Activated CD4-positive, alpha-beta T cell treated with anti-CD3 and anti-CD28 coated beads, Interleukin-2, amount 10 ng/mL, durations not matched to agents 24 days and 14 days (primary cell): Measurements from ENCODE around the gene RCVRN. TPM values are rescaled to one million over a fixed set of nuclear protein-coding genes. Genes with fewer than 3 reads are reported as not detected.

Experiments
- DNase-seq: peaks from one replicate; pipeline ENCODE4 v3.0.0; 2022
- H3K27ac Mint-ChIP-seq: one replicate; pipeline ENCODE4 v1.8.0; 2022; ENCODE audit warnings: mild to moderate bottlenecking, mixed read lengths
- H3K27me3 Mint-ChIP-seq: one replicate; pipeline ENCODE4 v1.8.0; 2022; ENCODE audit warnings: mixed read lengths
- H3K36me3 Mint-ChIP-seq: one replicate; pipeline ENCODE4 v1.8.0; 2022; ENCODE audit warnings: low read depth, mild to moderate bottlenecking, mixed read lengths
- H3K4me1 Mint-ChIP-seq: one replicate; pipeline ENCODE4 v1.8.0; 2021; ENCODE audit warnings: mixed read lengths
- H3K4me3 Mint-ChIP-seq: one replicate; pipeline ENCODE4 v1.8.0; 2022; ENCODE audit warnings: mild to moderate bottlenecking, moderate library complexity, mixed read lengths
- H3K9me3 Mint-ChIP-seq: one replicate; pipeline ENCODE4 v1.8.0; 2021; ENCODE audit warnings: mixed read lengths
- intact Hi-C: fragments of 100-400 bp; cut with micrococcal nuclease; formaldehyde crosslinking; loops from one replicate; pipeline ENCODE4 v1.15.1; 2023
- total RNA-seq: library from RNA; stranded (reverse); gene quantifications from 2 replicates; pipeline ENCODE4 v1.2.3, GENCODE V29; 2022

The RCVRN gene
- total RNA-seq, 1 donor from 2014 or later: not detected

GRCh38 chr17:9916108-9916507 lies 11.0 kb upstream of the RCVRN start:
- no peaks in the 10 kb centered on the region for H3K36me3 Mint-ChIP-seq
- H3K27me3 Mint-ChIP-seq: no peaks in the 10 kb centered on the region
- no peaks in the 10 kb centered on the region for H3K4me1 Mint-ChIP-seq
- H3K27ac Mint-ChIP-seq: no peak overlapping the region
- H3K9me3 Mint-ChIP-seq: no peaks in the 10 kb centered on the region
- no peak overlapping the region for H3K4me3 Mint-ChIP-seq
- intact Hi-C loops: no loop called here
- no peak for DNase-seq

- intact Hi-C loops: no loop called here
- Mint-ChIP-seq H3K9me3 (no peaks in the 10 kb centered on the region), H3K36me3 (no peaks in the 10 kb centered on the region), H3K4me3 (no peak overlapping the region), H3K27ac (no peak overlapping the region), H3K4me1 (no peaks in the 10 kb centered on the region), H3K27me3 (no peaks in the 10 kb centered on the region)
- DNase-seq: no peak
Observed at GRCh38 chr17:9913476-9913875, 8.4 kb upstream of the RCVRN start.

GRCh38 chr17:9912121-9913099 lies 7.3 kb upstream of the RCVRN start:
- no peak overlapping the region for H3K4me3 Mint-ChIP-seq

GRCh38 chr17:9911089-9911488 lies 6.0 kb upstream of the RCVRN start:
- H3K4me1 Mint-ChIP-seq: no peaks in the 10 kb centered on the region
- H3K36me3 Mint-ChIP-seq: no peaks in the 10 kb centered on the region
- intact Hi-C loops: no loop called here
- H3K27me3 Mint-ChIP-seq: no peaks in the 10 kb centered on the region
- H3K27ac Mint-ChIP-seq: no peak overlapping the region
- H3K4me3 Mint-ChIP-seq: no peak overlapping the region
- DNase-seq: no peak
- no peaks in the 10 kb centered on the region for H3K9me3 Mint-ChIP-seq

More at GRCh38 chr17:9912121-9913099, 7.3 kb upstream of the RCVRN start:
- H3K36me3 Mint-ChIP-seq: no peaks in the 10 kb centered on the region
- no peaks in the 10 kb centered on the region for H3K9me3 Mint-ChIP-seq
- no peak for DNase-seq
- H3K4me1 Mint-ChIP-seq: no peaks in the 10 kb centered on the region
- H3K27ac Mint-ChIP-seq: no peak overlapping the region
- no peaks in the 10 kb centered on the region for H3K27me3 Mint-ChIP-seq
- intact Hi-C loops: no loop called here

GRCh38 chr17:9908649-9909042 lies 3.6 kb upstream of the RCVRN start:
- no peak overlapping the region for H3K27ac Mint-ChIP-seq
- H3K4me1 Mint-ChIP-seq: no peaks in the 10 kb centered on the region
- intact Hi-C loops: no loop called here
- no peaks in the 10 kb centered on the region for H3K36me3 Mint-ChIP-seq
- H3K4me3 Mint-ChIP-seq: no peak overlapping the region
- DNase-seq: no peak
- H3K9me3 Mint-ChIP-seq: no peaks in the 10 kb centered on the region
- no peaks in the 10 kb centered on the region for H3K27me3 Mint-ChIP-seq

- no peaks in the 10 kb centered on the region for H3K36me3 Mint-ChIP-seq
Observed at GRCh38 chr17:9907883-9908648, 3.0 kb upstream of the RCVRN start.

GRCh38 chr17:9907131-9907530 lies 2.1 kb upstream of the RCVRN start:
- Mint-ChIP-seq H3K4me3 (no peak overlapping the region), H3K27me3 (no peaks in the 10 kb centered on the region), H3K4me1 (no peaks in the 10 kb centered on the region), H3K27ac (no peak overlapping the region), H3K36me3 (no peaks in the 10 kb centered on the region), H3K9me3 (no peaks in the 10 kb centered on the region)
- intact Hi-C loops: no loop called here
- DNase-seq: no peak

More at GRCh38 chr17:9907883-9908648, 3.0 kb upstream of the RCVRN start:
- Mint-ChIP-seq H3K9me3 (no peaks in the 10 kb centered on the region), H3K27me3 (no peaks in the 10 kb centered on the region), H3K27ac (no peak overlapping the region), H3K4me3 (no peak overlapping the region), H3K4me1 (no peaks in the 10 kb centered on the region)
- no peak for DNase-seq
- intact Hi-C loops: no loop called here

- Mint-ChIP-seq H3K4me1 (no peaks in the 10 kb centered on the region), H3K27ac (no peak overlapping the region)
- intact Hi-C loops: no loop called here
Observed at GRCh38 chr17:9906616-9907015, 1.5 kb upstream of the RCVRN start.

GRCh38 chr17:9905902-9906301 lies 831 bp upstream of the RCVRN start:
- Mint-ChIP-seq H3K27me3 (peaks cover 3% of the 10 kb centered on the region), H3K4me3 (no peak overlapping the region), H3K27ac (no peak overlapping the region), H3K4me1 (no peaks in the 10 kb centered on the region), H3K36me3 (no peaks in the 10 kb centered on the region), H3K9me3 (no peaks in the 10 kb centered on the region)
- intact Hi-C loops: no loop called here
- peak; percentile 61 for DNase-seq

More at GRCh38 chr17:9906616-9907015, 1.5 kb upstream of the RCVRN start:
- Mint-ChIP-seq H3K4me3 (no peak overlapping the region), H3K9me3 (no peaks in the 10 kb centered on the region), H3K27me3 (no peaks in the 10 kb centered on the region), H3K36me3 (no peaks in the 10 kb centered on the region)
- DNase-seq: no peak

- no peak overlapping the region for H3K27ac Mint-ChIP-seq
- H3K36me3 Mint-ChIP-seq: no peaks in the 10 kb centered on the region
- peaks cover 4% of the 10 kb centered on the region for H3K27me3 Mint-ChIP-seq
- no peak overlapping the region for H3K4me3 Mint-ChIP-seq
- H3K9me3 Mint-ChIP-seq: no peaks in the 10 kb centered on the region
- no peaks in the 10 kb centered on the region for H3K4me1 Mint-ChIP-seq
- intact Hi-C loops: no loop called here
- no peak for DNase-seq
Observed at GRCh38 chr17:9904277-9905077, 594 bp downstream of the RCVRN start.

- intact Hi-C loops: no loop called here
- H3K9me3 Mint-ChIP-seq: no peaks in the 10 kb centered on the region
- H3K36me3 Mint-ChIP-seq: no peaks in the 10 kb centered on the region
- H3K4me1 Mint-ChIP-seq: no peaks in the 10 kb centered on the region
- peaks cover 4% of the 10 kb centered on the region for H3K27me3 Mint-ChIP-seq
- H3K4me3 Mint-ChIP-seq: no peak overlapping the region
- DNase-seq: no peak
- H3K27ac Mint-ChIP-seq: no peak overlapping the region
Observed at GRCh38 chr17:9902120-9902519, 3.0 kb downstream of the RCVRN start.

- H3K36me3 Mint-ChIP-seq: no peaks in the 10 kb centered on the region
- H3K9me3 Mint-ChIP-seq: no peaks in the 10 kb centered on the region
- intact Hi-C loops: no loop called here
- no peak for DNase-seq
- H3K27me3 Mint-ChIP-seq: peaks cover 4% of the 10 kb centered on the region
- no peaks in the 10 kb centered on the region for H3K4me1 Mint-ChIP-seq
- H3K27ac Mint-ChIP-seq: no peak overlapping the region
- H3K4me3 Mint-ChIP-seq: no peak overlapping the region
Observed at GRCh38 chr17:9900784-9901183, 4.3 kb downstream of the RCVRN start.

- Mint-ChIP-seq H3K9me3 (no peaks in the 10 kb centered on the region), H3K27me3 (peaks cover 4% of the 10 kb centered on the region), H3K27ac (no peak overlapping the region), H3K36me3 (no peaks in the 10 kb centered on the region), H3K4me3 (no peak overlapping the region), H3K4me1 (no peaks in the 10 kb centered on the region)
- intact Hi-C loops: no loop called here
- no peak for DNase-seq
Observed at GRCh38 chr17:9900044-9900594, 5.0 kb downstream of the RCVRN start.
